GM18519 (cell line): ENCODE data around the gene IL1R1.
"Not testable (repeated sequence)": the region's sequence is repeated elsewhere in the genome, so short reads cannot be mapped to it uniquely, and the experiment has no call there.

ENCODE experiments used
- ATAC-seq: cut with Tn5 transposase; IDR thresholded peaks from one replicate; pipeline ENCODE4 v1.9.1; 2021; ENCODE audit warnings: mild to moderate bottlenecking, moderate library complexity; ENCODE audit not compliant: unreplicated experiment, low FRiP score

IL1R1 gene, protein sequence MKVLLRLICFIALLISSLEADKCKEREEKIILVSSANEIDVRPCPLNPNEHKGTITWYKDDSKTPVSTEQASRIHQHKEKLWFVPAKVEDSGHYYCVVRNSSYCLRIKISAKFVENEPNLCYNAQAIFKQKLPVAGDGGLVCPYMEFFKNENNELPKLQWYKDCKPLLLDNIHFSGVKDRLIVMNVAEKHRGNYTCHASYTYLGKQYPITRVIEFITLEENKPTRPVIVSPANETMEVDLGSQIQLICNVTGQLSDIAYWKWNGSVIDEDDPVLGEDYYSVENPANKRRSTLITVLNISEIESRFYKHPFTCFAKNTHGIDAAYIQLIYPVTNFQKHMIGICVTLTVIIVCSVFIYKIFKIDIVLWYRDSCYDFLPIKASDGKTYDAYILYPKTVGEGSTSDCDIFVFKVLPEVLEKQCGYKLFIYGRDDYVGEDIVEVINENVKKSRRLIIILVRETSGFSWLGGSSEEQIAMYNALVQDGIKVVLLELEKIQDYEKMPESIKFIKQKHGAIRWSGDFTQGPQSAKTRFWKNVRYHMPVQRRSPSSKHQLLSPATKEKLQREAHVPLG

DNA sequence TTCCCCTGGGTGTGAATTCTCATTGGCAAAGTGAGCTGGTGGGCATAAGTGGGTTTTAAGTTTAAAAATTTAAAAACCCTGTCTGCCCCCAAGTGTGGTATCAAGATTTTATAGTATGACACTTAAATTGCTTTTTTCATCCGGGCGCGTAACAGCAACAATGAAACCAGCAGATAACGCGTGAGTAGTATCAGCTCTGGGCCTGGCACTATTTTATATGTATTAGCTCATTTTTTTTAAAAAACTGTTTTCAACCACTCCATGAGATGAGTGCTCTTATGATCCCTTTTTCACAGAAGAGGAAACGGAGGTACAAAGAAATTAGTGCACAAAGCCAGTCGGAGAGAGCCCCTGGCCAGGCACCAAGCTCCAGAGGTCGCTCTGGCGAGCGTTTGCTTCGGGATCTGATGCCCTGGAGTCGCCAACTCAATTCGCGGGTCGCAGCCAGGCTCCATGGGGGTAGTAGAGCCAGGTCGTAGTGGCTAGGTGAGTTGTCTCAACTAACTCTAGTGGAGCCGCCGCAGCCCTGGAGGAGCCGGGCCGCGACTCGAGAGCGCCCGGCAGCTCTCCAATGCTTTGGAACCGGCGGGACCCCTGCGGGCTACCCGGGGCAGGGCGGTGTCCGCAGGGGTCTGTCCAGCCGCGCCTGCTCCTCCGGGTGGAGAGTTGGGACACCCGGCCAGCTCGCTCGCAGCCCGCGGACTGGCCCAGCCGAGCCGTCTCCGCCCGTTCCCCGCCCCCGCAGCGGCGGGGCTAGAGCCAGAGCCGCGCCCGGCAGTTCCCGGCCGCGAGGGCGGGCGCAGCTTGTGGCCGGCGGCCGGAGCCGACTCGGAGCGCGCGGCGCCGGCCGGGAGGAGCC lies at the start of gene IL1R1:
IL1R1 (plus strand) TSS at position 777 of the 859 bp plus-strand sequence. CDS start 14,979 bp downstream, outside the sequence.
- ATAC-seq: no peak

DNA sequence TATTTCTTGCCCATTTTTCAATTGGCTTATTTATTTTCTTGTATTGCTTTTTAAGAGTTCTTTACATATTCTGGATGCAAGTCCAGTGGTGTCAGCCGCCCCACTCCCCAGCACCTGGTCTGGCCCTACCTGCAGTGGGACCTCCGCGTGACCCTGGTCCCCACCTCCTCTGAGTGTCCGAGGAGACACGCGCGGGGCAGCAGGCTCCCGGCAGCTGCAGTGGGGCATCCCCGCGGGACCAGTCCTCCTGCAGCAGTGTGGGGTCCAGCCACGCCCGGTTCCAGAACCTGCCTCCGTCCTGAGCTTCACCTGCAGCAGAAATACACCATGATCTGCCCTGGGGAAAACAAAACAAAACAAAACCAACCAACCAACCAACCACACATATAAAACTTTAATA lies 48.9 kb upstream of the IL1R1 start:
- no peak for ATAC-seq

DNA sequence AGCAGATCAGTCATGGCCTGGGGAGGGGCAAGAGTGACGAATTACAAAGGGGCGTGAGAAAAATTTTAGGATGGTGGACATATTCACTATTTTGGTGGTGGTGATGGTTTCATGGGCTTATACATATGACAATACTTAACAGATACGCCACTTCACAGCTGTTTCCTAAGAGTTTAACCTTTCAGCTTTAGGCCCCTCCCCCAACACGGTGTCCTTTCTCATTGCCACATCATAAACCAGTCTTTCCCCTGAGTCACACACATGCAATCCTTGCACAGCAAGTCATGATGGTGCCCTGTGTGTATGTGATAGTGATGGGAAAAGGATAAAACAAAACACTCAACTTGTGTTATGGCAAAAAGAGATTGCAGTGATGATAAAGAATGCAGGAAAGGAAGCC lies 47.6 kb upstream of the IL1R1 start:
- ATAC-seq: no peak

DNA sequence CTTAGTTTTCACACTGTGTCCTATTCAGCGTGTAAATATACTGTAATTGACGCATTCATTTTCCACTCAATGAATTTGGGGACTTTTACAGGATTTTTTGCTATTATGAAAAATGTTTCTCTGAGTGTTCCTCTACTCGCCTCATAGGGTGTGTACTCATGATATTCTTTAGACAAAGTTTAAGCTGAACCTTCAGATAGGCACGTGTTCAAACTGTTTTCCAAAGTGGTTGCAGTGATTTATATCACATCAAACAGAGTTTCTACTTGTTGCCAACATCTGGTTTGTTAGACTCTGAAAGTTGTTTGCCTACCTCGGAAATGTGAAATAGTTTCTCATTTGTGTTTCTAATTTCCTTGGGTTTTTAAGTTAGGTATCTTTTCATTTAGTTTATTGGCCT lies 46.4 kb upstream of the IL1R1 start:
- no peak for ATAC-seq

DNA sequence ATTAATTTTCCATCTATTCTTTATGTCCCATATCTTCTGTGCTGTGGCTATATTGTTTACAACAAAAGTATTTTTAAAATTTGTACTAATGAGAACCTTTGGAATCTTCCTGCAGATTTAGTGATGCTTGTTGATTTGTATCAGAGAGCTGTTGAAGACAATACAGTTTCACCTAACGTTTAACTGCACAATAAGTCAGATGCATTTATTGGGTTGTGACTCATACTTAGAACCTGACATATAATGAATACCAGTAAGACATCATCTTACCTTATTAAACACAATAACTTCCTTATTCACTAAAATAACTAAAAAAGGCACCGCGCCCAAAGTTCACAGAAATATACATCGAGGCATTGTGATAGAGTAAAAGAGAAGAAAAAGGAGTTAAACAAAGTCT lies 43.8 kb upstream of the IL1R1 start:
- no peak for ATAC-seq

DNA sequence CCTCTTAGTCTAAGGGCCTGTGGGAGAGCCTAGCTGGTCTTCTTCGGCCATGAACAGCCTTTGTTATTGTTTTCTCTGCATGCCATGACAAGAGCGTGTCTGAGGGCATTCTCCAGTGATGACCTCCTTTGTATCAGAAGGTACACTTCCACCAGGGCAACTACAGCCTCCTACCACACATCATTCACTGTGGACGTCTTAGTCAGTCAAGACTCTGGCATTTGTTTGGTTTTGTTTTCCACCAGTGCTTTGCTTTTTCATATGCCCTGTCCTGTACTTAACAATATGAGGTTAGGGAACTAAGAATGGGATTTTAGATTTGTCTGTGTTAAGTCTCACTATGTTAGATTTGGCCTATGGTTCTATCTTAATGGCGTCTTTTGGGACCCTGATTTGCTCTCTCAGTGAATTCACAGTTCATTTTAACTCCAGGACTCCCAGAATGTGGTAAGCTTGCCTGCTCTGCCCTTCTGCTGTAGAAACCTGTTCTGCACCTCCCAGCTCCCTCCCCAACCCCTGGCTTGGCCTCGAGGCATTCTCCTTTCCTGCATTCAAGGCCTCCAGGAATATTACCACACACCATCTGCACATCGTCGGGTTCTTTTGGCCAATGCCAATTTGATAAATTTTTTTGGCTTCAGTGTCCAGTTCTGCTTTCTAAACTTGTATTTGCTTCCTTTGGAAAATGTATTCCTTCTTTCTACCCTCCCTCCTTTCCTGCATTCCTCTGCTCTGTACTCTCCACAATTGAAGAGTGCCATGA lies 42.8 kb upstream of the IL1R1 start:
- no peak for ATAC-seq

DNA sequence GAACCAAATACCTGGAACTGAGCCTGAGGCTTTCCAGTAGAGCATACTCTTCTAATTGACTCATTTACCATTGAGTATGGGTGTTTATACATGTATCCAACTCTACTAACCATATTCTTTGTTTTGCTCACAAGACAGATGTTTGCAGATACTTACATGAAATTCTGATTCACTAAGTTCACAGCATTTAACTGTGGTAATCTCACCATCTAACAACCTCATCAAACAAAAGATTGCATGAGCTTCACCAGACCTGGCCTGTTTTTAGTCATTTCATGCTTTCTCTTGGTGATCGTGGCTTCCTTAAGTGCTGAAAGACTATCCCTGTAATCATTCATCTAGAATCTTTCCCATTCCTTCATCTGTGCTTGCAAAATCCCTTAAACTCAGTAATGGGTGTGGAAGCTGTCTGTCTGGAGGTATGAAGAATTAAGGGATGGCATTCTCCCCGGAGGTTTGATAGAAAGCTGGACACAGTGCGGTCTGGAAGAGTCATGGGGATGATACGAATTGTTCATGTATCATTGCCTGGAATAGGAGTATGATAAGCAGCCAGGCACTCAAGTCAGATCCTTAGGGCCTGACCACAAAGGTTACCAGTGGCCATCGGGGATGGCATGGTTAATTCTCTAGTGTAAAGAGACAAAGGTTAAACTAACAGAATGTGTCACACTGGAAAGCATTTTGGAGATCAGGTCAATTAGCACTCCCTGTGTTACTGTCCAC lies 42.0 kb upstream of the IL1R1 start:
- ATAC-seq: no peak

DNA sequence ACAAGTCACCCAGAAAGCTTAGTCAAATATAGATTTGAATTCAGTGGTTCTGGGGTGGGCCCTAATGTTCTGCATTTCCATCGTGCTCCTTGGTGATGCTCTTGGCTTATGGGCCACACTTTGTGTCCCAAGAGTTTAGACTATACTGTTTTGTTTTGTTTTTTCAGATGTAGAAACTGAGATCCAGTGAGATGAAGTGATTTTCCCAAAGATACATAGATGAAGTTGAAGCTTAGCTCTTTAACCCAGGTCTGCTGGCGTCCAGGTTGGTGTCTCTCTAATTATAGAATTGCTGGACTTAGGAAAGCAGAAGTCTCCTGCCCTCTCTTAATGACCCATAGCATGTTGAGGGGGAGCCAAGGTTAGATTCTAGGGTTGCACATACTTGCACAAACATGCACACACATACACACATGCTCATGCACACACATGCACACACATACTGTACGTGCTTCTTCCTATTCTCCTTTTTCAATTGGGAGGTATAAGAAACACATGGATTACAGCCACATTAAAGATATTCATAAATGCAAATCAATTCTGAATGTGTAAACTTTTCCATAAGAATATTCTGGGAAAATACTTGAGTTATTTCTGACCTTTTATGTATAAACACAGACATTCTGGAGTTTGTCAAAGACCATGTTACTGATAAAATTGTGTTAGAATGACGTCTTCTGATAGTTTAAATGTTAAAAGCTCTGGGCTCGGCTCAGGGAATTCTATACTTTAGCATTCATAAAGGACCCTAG lies 41.3 kb upstream of the IL1R1 start:
- ATAC-seq: no peak

DNA sequence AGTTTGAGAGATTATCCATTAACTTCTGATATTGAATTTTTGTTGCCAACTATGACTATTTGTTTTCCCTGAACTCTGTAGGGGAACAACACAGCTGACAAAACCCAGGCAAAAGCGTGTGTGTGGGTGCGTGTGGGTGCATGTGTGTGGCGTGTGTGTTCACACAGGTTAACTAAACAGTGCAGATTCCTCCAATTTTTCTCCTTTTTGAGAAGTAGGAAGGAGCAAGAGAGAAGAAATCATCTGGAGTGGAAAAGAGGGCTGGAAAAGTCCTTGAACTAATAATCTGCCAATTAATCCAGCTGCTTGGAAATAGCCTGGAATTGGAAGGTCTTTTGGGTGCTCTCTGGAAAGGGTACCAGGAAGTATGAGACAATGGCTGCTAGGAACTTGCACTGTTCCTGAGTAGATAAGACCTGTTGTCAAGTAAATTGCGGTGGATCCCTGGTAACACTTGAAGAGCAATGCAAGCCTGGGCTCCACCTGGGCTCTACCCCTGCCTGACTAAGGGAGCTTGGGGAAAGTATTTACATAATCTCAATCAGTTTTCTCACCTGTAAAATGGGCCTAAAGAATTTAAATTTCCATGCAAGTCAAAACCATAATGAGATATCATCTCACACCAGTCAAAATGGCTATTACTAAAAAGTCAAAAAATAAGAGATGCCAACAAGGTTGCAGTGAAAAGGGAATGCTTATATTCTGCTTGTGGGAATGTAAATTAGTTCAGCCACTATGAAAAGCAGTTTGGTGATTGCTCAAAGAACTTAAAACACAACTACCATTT lies 40.5 kb upstream of the IL1R1 start:
- ATAC-seq: no peak

DNA sequence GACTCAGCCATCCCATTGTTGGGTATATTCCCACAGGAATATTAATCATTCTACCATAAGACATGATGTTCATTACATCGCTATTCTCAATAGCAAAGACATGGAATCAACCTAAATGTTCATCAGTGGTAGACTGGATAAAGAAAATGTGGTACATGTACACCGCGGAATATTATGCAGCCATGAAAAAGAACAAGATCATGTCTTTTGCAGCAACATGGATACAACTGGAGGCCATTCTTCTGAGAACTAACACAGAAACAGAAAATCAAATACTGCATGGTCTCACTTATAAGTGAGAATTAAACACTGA lies 40.0 kb upstream of the IL1R1 start:
- not testable (repeated sequence) for ATAC-seq

DNA sequence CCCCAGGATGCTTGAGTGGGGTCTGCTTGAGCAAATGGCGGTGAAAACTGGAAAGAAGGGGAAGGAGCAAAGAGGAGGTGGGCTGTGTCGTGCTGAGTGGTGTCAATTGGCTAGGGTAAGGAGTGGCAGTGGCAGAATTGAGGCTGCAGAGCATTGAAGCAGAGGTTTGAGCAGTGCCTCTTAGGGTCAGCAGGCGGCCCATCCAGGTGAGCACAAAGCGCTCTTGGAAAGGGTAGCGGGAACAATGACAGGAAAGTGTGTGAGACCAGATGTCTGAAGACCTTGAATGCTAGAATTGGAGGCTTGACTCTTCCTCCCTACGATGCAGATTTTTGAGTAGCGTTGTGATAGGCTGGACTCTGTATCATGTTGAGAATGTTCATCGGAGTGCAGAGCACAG lies 39.3 kb upstream of the IL1R1 start:
- ATAC-seq: no peak

DNA sequence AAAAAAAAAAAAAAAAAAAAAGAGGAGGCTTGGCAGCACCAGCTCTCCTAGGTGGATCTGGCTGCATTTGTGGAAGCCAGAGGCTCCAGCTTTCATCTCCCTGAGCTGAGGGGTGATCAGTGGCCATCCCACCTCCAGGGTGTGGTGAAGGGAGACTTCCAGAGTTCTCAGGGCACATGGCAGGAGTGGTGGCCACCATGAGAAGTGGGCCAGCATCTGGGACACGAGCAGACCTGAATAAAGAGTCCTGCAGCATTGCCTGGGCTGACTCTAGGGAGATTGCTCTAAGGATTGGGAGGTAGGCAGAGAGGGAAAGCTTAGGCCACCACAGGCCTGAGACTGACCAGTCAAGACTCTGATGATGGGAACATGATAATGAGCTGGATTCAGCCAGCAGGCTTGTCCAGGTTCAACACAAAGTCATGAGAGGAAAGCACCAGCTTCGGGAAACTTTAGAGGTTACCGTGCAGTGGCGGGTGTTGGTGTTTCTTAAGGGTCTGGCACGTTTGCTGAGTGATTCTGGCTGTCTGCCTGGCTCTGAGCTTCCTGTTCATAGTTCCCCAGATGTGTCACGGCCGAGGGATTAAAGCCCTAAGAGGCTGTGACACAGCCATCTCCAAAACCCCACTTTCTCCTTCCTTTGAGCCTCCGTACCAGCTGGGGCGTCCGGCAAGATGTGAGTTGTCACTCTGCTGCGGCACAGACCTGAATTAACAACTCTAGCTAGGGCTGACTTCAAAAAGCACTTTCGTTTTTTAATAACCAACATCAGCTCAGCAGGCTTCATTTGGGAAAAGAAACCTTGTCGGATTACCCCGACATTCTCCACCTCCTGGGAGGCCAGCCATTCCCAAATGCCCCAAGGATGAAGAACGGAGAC lies 38.3 kb upstream of the IL1R1 start:
- ATAC-seq: peak; percentile 71

DNA sequence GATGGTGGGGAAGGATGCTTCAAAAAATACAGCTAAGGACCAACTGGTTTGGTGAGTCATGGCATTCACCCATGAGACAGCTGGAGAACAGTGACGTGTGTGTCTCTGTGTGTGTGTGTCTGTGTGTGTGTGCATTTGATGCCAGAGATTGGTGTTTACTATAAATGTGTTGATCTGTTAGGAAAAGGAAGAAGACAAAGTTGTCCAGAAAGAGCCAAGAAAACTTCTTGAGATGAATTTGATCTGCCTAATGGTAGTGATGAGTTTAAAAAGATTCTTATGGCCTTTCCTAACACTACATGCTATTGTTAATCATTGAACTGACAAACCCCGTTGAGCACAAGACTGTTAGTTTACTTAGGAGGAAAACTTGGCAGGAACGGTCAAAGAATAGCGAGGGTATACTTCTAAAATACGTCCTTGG lies 36.4 kb upstream of the IL1R1 start:
- ATAC-seq: no peak

DNA sequence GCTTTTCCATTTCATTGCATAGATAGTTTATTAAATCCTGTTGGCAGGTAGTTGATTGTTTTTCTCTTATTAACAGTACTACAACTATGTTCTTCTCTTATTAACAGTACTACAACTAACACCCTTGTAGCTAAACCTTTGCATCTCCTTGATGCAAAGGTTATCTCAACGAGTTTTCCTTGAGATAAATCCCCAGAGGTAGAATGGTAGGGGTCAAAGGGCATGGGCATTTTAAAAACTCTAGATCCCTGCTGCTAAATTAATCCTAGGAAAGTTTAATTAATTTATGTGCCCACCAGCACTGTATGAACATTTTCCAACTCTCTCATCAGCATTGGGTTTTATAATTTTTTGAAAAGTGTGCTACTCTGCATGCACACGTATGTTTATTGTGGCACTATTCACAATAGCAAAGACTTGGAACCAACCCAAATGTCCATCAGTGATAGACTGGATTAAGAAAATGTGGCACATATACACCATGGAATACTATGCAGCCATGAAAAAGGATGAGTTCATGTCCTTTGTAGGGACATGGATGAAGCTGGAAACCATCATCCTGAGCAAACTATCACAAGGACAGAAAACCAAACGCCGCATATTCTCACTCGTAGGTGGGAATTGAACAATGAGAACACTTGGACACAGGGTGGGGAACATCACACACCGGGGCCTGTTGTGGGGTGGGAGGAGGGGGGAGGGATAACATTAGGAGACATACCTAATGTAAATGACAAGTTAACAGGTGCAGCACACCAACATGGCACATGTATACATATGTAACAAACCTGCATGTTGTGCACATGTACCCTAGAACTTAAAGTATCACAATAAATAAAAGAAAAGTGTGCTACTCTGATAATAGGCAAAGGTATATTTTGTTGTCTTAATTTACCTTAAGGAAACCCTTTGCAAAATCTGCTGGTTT lies 35.5 kb upstream of the IL1R1 start:
- not testable (repeated sequence) for ATAC-seq

DNA sequence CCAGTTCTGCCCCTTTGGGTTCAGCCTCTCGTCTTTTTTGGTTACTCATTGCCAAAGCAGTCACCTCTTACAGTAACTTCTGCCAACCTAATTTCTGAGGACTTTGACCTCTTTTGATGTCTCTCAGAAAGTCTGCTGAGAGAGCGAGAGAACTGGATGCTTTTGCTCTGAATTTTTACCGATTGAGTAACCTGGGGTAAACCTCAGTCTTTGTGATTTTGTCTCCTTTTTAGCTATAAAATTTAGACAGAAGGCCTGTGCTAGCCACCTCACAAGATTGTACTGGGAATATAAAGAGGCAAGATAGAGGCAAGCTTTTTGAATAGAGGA lies 34.8 kb upstream of the IL1R1 start:
- ATAC-seq: no peak

DNA sequence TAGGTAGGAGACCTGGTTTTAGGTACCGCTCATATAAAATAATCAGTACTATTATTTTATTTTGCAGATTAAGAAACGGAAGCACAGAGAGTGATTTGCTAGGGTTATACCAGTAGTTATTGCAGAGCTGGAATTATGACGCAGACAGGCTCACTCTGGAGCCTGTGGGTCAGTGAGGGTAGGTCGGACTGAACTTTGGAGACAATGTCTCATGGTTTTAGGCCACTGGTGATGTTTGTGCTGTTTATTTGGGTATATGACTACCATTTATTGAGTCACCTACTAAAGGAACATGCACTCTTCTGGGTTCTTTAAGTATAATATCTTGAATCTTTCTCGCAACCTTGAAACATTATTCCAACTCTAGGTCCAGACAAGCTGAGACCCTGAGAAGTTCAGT lies 33.5 kb upstream of the IL1R1 start:
- ATAC-seq: no peak

DNA sequence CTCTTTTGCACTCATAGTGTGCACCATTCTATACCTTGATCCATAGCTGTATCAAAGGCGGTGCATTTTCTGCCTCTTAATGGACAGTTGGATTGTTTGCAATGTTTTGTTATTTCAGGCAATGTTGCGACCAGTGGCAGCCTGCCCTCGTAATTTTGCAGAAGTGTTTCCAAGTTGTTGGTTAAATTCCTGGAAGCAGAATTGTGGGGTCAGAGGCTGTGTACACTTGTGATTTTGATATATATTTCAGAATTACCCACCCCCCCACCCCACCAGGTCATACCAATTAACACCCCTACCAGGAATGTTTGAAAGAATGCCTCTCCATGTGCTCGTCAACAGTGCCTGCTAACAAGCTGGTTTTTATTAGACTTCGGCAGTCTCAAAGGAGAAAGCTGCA lies 32.4 kb upstream of the IL1R1 start:
- ATAC-seq: no peak
